Measurements from ENCODE around the gene DUSP22.

GRCh38 chr6:386688-387266 is 94.5 kb downstream of the DUSP22 start:
- TF ChIP-seq CTCF (IDR thresholded peaks at IDR 0.05; ENCODE audit: low read depth, low read length, missing input control), result no peak
- no peak for TF ChIP-seq HNF4A (conservative IDR thresholded peaks at IDR 0.05)
